ENCODE data around the gene ZNF687.

ZNF687 gene

DNA sequence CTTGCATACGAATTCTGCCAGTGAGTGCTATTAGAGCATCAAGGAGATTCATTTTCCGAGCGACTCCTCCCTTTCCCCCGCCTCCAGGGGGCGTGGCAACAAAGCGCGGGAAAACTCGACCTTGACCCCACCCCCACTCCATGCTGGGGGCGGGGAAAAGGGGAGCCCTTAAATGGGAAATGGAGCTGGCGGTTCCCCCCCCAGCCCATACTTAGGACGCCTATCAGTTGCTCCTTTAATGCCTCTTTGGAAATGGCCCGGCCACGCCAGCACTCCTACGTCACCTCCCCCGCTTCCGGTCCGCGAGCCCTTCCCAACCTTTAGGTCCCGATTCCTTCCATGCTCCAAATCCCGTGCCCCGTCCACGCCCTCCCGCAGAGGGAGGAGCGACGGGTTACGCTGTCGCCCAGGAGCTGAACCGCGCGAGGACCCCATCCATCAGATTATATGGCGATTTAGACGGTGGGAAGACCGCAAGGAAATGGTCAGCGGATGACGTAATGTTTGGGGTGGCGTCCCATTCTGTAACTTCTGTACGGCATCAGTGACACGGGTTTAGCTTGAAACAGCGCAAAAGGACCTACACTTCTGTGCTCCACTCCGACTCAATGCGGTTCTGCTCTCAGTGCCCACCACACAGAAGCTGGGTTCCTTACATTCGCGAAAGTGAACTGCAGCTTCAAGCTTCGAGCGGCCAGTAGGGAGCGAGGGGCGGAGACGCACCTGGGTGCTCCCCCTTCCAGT is 702 bp upstream of the ZNF687 start:
- peak; percentile 87 for DNase-seq

DNA sequence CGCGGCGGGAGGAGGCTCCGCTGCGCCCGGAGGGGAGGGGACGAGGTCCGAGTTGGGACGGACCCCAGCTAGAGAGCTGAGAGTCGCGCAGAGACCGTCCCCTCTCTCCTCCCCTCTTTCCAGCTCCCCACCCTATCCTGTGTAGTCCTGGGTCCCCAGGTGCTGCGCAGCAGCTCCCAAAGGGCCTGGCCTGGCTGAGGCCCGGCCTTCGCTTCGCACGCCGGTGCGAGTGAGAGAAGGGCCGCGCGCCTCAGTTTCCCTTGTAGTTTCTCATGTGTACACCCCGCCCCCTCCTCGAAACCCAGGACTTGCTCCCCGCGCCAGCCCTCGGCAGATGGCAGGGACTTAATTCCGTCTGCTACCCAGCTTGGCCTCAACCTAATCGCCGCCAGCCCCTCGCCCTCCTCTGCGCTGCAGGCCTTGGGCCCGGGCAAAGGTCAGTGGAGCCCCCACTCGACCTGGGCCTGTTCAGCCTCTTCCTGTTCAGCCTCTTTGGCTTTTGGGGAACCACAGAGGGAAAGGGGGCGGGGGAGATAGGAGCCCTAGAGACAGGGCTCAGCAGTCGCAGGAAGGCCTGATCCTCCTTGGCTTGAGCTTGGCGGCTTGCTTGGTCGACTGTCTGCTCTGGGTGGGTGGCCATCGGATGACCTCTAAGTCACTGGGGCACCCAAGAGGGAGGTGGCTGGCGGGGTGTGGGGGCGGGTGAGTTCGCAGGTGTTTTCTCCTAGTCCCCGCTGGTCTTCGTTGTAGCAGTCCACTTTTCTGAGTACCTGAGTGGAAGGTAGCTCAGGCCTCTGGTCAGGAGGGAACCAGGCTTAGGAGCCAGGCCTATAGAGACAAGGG is 1.0 kb downstream of the ZNF687 start:
- DNase-seq = no peak

- no peak for DNase-seq
Observed at GRCh38 chr1:151284013-151284577, 2.0 kb downstream of the ZNF687 start.

GRCh38 chr1:151286619-151287340 is 4.7 kb downstream of the ZNF687 start:
- no peak for DNase-seq

DNA sequence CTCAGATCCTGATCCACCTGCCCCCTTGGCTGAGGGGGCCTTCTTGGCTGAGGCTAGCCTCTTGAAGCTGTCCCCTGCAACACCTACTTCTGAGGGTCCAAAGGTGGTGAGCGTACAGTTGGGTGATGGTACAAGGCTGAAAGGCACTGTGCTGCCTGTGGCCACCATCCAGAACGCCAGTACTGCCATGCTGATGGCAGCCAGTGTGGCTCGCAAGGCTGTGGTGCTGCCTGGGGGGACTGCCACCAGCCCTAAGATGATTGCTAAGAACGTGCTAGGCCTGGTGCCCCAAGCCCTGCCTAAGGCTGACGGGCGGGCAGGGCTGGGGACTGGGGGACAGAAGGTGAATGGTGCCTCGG is 5.2 kb downstream of the ZNF687 start:
- DNase-seq = no peak

- no peak for DNase-seq
Observed at GRCh38 chr1:151287767-151288500, 5.8 kb downstream of the ZNF687 start.

- no peak for DNase-seq
Observed at GRCh38 chr1:151288502-151288901, 6.4 kb downstream of the ZNF687 start.

DNA sequence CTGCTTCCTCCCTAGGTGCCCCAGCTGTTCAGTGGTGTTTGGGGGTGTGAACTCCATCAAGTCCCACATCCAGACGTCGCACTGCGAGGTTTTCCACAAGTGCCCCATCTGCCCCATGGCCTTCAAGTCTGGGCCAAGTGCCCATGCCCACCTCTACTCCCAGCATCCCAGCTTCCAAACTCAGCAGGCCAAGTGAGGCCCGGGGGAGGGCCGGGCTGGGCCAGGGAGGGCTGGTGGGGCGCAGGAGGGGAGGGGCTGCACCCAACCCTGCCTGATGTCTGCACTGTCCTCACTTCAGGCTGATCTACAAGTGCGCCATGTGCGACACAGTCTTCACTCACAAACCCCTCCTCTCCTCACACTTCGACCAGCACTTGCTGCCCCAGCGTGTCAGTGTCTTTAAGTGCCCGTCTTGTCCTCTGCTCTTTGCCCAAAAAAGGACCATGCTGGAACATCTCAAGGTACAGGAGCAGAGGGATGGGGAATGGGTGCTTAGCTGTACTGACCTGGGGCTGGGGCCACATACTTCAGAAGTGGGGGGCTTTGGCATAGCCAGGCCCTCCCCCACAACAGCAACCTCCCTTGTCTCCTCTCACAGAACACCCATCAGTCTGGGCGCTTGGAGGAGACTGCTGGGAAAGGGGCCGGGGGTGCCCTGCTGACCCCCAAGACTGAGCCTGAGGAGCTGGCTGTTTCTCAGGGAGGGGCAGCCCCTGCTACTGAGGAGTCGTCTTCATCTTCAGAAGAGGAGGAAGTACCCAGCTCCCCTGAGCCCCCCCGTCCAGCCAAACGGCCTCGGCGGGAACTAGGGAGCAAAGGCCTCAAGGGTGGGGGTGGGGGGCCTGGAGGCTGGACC is 7.2 kb downstream of the ZNF687 start:
- no peak for DNase-seq

DNA sequence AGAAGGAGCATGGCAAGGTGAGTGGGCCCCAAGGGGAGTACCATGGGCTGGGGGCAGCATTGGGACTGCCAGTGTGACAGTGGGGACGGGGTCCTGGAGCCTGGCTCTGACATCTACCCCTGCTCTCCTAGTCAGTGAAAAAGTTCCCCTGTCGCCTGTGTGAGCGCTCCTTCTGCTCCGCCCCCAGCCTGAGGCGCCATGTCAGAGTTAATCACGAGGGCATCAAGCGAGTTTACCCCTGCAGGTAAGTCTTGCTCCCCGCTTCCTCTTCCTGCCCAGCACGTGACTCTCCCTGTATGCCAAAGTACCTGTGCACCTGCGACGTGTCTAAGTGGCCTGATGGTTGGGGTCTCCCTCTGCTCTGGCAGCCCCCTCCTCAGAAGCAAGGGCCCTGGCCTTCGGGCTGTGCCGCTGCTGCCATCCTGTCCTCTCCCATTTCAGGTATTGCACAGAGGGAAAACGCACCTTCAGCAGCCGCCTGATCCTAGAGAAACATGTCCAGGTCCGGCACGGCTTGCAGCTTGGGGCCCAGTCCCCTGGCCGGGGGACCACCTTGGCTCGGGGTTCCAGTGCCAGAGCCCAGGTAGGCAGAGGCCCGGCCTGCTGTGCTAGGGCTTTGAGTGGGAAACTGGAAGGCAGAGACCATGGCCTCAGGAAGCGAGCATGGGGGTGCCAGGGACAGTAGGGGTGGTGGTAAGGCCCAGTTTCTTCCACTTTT is 8.1 kb downstream of the ZNF687 start:
- no peak for DNase-seq

- no peak for DNase-seq
Observed at GRCh38 chr1:151290709-151291303, 8.7 kb downstream of the ZNF687 start.

DNA sequence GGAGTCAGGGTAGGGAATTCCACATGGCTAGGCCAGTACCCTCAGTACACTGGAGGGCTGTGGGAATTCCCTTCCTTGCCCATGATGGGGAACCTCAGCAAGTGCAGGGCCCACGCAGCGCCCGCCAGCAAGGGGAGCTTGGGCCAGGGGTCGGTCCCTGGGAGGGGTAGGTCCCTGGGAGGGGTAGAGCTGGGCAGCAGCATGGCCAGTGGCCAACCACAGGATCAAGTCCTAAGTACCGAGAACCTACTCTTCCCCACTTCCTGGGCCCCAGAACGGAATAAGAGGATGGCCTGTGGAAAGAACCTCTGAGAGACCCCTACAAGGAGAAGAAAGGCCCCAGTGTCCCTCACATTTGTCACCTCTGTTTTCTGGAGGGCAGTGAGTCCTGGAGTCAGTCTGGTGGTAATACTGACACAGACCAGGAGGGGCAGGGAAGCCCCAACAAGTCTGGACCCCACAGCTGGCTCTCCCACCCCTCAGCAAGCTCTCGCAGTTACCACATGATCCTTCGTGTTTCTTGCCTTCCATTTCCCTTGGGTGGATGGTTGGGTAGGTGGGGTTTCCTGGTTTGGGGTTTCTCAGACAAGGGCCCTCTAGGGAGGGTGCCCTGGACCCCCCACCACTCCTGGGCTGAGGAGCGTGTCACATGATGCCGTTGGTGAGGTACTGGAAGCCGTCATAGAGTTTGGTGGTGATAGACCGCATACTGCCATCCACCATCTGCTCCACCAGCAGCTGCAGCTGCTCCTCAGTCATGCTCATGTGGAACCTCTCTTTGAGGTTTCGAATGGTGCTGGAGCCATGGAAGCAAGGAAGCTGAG is 10.3 kb downstream of the ZNF687 start:
- no peak for DNase-seq

DNA sequence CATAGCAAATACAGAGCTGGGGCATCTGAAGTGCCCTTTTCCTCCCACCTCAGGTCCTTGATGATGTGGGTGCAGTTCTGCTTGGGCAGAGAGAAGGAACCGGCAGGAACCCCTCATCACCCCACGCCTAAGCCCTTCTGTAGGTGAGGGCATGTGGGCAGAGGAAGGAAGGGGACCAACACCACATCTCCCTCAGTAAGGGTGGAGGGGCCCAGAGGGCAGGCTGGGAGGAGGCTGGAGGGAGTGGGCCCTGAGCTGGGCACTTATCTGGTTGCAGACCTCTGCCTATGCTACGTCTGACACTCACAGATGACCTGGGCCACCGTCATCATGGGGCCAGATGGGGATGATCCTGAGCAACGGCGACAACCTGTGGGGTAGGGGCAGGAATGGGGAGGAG is 11.0 kb downstream of the ZNF687 start:
- DNase-seq = no peak

- no peak for DNase-seq
Observed at GRCh38 chr1:151294742-151295462, 12.8 kb downstream of the ZNF687 start.

DNA sequence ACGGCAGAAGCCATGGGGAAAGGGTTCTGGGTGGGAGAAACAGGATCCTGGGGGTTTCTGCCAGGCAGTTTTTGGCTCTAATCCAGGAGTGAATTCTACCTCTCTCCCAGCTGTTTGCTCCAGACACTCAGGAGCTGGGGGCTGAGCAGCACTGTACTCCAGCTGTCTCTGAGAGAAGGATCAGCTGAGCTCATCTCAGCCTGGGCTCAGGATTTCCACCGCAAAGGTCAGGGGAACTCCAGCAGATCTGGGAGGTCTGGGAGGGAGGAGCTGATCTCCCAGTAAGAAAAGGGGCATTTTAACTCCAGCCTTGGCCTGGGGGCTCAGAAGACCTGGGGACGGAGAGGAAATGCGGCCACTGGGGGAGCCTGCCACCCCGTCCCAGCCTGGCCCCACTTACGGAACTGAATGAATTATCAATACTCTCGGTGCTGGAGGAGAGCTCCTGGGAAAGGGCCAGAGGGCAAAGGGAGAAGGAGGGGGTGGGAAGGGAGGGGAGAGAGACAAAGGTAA is 27.8 kb downstream of the ZNF687 start:
- no peak for DNase-seq

DNA sequence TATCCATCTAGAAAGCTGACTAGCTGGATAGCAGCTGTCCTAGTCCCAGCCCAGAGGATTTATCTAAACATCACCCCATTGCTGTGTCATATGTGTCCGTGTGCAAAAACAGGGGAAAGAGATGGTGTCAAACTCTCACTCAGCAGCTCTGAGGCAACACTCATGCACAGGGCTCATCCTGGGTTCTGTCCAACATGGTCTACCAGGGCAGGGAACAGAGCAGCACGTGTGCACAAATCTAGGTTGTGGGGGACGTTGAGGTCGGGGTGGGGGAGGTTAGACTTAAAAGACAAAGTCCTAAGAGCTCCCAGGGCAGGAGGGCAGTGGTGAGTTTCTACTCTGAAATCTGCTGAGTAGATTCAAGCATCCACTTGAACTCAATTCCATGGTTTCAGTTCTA is 28.9 kb downstream of the ZNF687 start:
- DNase-seq = no peak

- DNase-seq = no peak
Observed at GRCh38 chr1:151311589-151312331, 29.7 kb downstream of the ZNF687 start.

DNA sequence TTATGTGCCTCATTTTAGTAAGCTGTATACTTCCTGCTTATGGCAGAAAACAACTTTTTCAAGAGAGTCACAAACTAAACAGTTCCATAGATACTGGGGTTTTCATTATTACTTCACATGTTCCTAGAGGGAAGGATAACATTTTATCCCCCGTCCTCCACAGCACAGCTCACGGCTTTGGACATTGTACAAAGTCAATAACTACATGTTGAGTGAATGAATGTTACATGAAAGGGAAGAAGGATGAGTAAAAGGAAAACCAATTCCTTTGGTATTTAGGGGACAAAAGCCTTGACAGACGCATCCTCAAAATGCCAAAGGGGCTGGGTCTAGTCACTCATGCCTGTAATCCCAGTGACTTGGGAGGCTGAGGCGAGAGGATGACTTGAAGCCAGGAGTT is 30.3 kb downstream of the ZNF687 start:
- DNase-seq = no peak

DNA sequence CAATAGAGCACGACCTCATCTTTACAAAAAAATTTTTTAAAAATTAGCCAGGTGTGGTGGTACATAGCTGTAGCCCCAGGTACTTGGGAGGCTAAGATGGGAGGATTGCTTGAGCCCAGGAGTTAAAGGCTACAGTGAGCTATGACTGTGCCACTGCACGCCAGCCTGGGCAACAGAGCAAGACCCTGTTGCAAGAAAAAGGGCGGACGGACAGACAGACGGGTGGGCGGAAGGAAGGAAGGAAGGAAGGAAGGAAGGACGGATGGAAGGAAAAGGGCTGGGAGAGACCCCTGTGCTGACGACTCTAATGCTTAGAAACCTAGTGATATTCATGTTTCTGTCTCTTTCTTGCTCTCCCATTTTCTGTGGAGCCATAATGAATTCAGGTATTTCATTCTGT is 30.7 kb downstream of the ZNF687 start:
- DNase-seq = no peak

Data from cortex of kidney (tissue), 1 donor.